Nephron (organoid): ENCODE measurements around the gene KCNJ3.

Source experiments
- H3K27ac Mint-ChIP-seq, 3 experiments: 2 replicates each; pipeline ENCODE4 v1.8.0; 2020; ENCODE audit warnings: mixed read lengths in 3 of 3, mild to moderate bottlenecking in 2 of 3, moderate library complexity in 1 of 3
- H3K27me3 Mint-ChIP-seq: 2 replicates; pipeline ENCODE4 v1.8.0; 2021; ENCODE audit warnings: low read depth, mild to moderate bottlenecking, moderate library complexity, mixed read lengths
- H3K36me3 Mint-ChIP-seq: 2 replicates; pipeline ENCODE4 v1.8.0; 2020; ENCODE audit warnings: low read depth, mixed read lengths
- H3K4me1 Mint-ChIP-seq: 2 replicates; pipeline ENCODE4 v1.8.0; 2020; ENCODE audit warnings: mixed read lengths
- H3K4me3 Mint-ChIP-seq, 3 experiments: 2 replicates each; pipeline ENCODE4 v1.8.0; 2020; ENCODE audit warnings: mild to moderate bottlenecking in 3 of 3, mixed read lengths in 3 of 3, moderate library complexity in 2 of 3
- H3K9me3 Mint-ChIP-seq: 2 replicates; pipeline ENCODE4 v1.8.0; 2020; ENCODE audit warnings: mixed read lengths
- CTCF ChIP-seq, 3 experiments: fragments of 200-600 bp; sonication (generic); IDR thresholded peaks; one replicate each; pipeline ENCODE4 v1.5.0; 2021; ENCODE audit warnings: antibody characterized with exemption in 3 of 3; ENCODE audit not compliant: unreplicated experiment in 3 of 3

Gene KCNJ3

DNA sequence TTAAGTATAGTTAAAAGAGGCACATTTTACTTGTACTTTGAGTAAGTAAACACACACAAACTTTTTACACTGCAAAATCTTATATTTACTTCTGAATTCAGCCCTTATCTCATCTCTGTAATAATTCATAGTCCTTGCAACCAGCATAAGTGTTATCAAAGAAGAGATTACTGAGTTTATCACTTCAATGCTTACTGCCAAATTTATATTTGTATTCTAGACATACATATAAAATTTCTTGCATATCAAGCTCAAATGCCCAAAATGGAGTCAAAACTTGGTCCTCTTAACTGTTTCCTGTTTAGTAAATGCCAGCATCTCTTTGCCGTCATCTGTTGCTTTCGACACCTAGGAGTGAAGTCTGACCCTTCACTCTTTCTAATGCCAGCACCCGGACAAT lies 21.1 kb upstream of the KCNJ3 start:
- no peaks in the 10 kb centered on the region for H3K9me3 Mint-ChIP-seq
- no peak overlapping the region for H3K4me3 Mint-ChIP-seq
- H3K27ac Mint-ChIP-seq = no peak overlapping the region
- no peaks in the 10 kb centered on the region for H3K27me3 Mint-ChIP-seq
- H3K36me3 Mint-ChIP-seq = no peaks in the 10 kb centered on the region
- no peak for TF ChIP-seq CTCF (IDR thresholded peaks at IDR 0.05; ENCODE audit: unreplicated experiment in 3 of 3)
- no peaks in the 10 kb centered on the region for H3K4me1 Mint-ChIP-seq

GRCh38 chr2:154681741-154682140 lies 16.8 kb upstream of the KCNJ3 start:
- H3K36me3 Mint-ChIP-seq = no peaks in the 10 kb centered on the region
- H3K4me3 Mint-ChIP-seq = no peak overlapping the region
- no peaks in the 10 kb centered on the region for H3K4me1 Mint-ChIP-seq
- H3K9me3 Mint-ChIP-seq = no peaks in the 10 kb centered on the region
- no peak for TF ChIP-seq CTCF (IDR thresholded peaks at IDR 0.05; ENCODE audit: unreplicated experiment in 3 of 3)
- H3K27ac Mint-ChIP-seq = no peak overlapping the region
- H3K27me3 Mint-ChIP-seq = no peaks in the 10 kb centered on the region

GRCh38 chr2:154686162-154686561 lies 12.3 kb upstream of the KCNJ3 start:
- TF ChIP-seq CTCF (IDR thresholded peaks at IDR 0.05; ENCODE audit: unreplicated experiment in 3 of 3) = no peak
- Mint-ChIP-seq H3K27ac (no peak overlapping the region), H3K9me3 (no peaks in the 10 kb centered on the region), H3K27me3 (peaks cover 5% of the 10 kb centered on the region), H3K4me3 (no peak overlapping the region), H3K36me3 (no peaks in the 10 kb centered on the region), H3K4me1 (no peaks in the 10 kb centered on the region)

DNA sequence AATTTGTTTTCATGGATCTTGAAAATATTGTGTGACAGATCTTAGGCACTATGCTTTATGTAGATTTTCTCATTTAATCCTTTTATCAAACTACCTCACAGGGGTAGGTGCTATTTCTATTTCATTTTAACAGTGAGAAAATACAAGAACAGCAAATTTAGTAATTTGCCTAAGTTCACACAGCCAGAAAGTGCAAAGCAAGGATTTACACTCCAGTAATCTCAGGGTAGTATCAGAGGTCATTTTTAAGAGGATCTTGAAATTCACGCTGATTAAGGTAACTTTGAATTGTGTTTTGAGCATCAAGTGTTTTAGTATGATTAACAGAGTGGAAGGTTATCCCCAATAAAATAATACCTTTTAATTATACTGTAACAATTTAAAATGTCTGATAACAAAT lies 10.1 kb upstream of the KCNJ3 start:
- Mint-ChIP-seq H3K27me3 (peaks cover 7% of the 10 kb centered on the region), H3K36me3 (no peaks in the 10 kb centered on the region), H3K9me3 (no peaks in the 10 kb centered on the region), H3K4me1 (peaks cover under 1% of the 10 kb centered on the region), H3K27ac (no peak overlapping the region), H3K4me3 (no peak overlapping the region)
- no peak for TF ChIP-seq CTCF (IDR thresholded peaks at IDR 0.05; ENCODE audit: unreplicated experiment in 3 of 3)

DNA sequence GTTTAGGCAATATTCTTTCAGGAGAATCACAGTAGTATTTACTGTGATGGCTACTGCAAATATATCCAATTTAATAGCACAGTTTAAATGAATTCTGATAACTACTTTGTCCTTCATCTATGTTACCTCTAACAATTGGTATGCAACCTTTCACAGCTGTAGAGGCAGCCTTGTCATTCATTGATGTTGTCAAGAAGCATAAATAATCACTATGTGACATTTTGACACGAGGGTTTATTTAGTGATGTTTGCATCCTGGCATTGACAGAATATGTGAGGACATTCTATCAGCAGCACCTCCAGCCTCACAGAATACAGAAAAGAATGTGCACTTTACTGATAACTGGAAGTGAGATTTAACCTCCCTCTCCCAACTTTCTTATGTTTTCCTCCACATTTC lies 9.3 kb upstream of the KCNJ3 start:
- H3K27ac Mint-ChIP-seq = no peak overlapping the region
- H3K4me3 Mint-ChIP-seq = no peak overlapping the region
- peaks cover 7% of the 10 kb centered on the region for H3K4me1 Mint-ChIP-seq
- H3K9me3 Mint-ChIP-seq = no peaks in the 10 kb centered on the region
- peaks cover 7% of the 10 kb centered on the region for H3K27me3 Mint-ChIP-seq
- no peak for TF ChIP-seq CTCF (IDR thresholded peaks at IDR 0.05; ENCODE audit: unreplicated experiment in 3 of 3)
- H3K36me3 Mint-ChIP-seq = no peaks in the 10 kb centered on the region

- H3K4me3 Mint-ChIP-seq = no peak overlapping the region
- no peak for TF ChIP-seq CTCF (IDR thresholded peaks at IDR 0.05; ENCODE audit: unreplicated experiment in 3 of 3)
- peaks cover 32% of the 10 kb centered on the region for H3K27me3 Mint-ChIP-seq
- no peaks in the 10 kb centered on the region for H3K36me3 Mint-ChIP-seq
- no peaks in the 10 kb centered on the region for H3K9me3 Mint-ChIP-seq
- H3K4me1 Mint-ChIP-seq = peaks cover 13% of the 10 kb centered on the region
- H3K27ac Mint-ChIP-seq = no peak overlapping the region
These were observed 5.6 kb upstream of the KCNJ3 start for GRCh38 chr2:154692927-154693326.
